Activated CD4-positive, alpha-beta T cell treated with anti-CD3 and anti-CD28 coated beads for 24 hours (primary cell): ENCODE data around the gene PTCHD1.

ENCODE experiments used
- DNase-seq, 2 donors: peaks; one replicate each; pipeline ENCODE4 v3.0.0-alpha.2; 2020; ENCODE audit warnings: low read depth in 2 of 2

Gene PTCHD1

DNA sequence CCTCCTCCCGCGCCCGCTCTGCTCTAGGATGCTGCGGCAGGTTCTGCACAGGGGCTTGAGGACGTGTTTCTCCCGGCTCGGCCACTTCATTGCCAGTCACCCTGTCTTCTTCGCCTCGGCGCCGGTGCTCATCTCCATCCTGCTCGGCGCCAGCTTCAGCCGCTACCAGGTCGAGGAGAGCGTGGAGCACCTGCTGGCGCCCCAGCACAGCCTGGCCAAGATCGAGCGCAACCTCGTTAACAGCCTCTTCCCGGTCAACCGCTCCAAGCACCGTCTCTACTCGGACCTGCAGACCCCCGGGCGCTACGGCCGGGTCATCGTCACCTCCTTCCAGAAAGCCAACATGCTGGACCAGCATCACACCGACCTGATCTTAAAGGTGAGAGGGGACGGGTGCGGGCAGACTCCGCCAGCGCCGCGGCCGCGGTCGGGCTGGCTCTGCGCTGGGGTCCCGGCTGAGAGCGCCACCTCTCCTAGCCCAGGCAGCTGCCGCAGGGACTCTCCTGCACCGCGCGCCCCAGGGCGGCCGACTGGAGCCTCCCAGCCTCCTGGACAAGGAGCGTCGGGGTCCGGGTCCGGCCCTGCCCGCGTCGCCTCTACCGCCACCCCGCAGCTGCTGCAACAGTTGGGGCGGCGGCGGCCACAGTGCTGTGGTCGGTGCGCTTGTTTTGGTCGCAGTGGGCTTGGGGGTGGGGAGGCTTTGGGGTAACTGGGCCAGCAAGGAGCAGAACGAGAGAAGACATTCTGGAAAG, at the start of gene PTCHD1:
TSS of gene PTCHD1 (plus strand) at position 2 of the 752 bp plus-strand sequence. CDS start at position 29, 27 bp downstream.
- no peak for DNase-seq

DNA sequence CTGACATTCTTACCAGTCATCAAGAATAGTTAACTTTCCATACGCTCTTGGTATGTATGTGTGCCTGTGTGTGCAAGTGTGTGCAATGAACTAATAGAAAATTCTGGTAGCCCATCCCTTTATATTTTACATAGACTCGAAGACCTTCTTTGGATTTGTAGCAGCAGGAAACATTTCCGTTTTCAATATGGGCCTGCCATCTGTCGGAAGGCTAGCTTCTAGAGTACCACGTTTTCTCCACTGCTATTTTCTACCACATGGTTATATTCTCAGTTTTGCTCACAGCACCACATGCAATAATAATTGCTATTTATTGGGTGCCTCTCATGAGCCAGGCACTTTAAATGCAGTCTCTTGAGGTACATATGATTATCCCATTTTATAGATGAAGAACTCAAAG, 47.9 kb upstream of the PTCHD1 start:
- DNase-seq = no peak

DNA sequence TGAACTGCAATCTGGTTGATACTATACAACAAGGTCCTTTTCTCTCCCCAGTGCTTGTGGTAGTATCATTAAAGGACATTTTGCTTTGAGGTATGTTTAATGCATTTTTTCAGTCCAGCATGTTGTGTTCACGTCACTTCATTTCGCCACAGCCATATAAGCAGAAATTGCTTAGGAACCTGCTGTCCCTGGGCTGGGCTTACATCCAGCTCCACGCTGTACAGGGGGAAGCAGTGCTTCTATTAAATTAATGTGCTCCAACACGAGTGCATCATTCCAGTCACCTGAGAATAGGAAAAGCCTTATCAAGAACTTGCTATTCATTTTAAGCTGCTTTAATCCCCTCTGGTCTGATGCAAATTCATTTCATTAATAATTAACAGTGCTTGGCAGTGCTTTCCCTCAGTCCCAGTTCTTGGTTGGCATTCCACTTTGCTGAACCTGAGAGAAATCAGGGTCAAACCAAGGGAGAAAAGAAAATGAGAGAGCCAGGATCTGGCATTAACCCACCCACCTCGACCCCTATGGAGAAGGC, 47.4 kb upstream of the PTCHD1 start:
- no peak for DNase-seq

DNA sequence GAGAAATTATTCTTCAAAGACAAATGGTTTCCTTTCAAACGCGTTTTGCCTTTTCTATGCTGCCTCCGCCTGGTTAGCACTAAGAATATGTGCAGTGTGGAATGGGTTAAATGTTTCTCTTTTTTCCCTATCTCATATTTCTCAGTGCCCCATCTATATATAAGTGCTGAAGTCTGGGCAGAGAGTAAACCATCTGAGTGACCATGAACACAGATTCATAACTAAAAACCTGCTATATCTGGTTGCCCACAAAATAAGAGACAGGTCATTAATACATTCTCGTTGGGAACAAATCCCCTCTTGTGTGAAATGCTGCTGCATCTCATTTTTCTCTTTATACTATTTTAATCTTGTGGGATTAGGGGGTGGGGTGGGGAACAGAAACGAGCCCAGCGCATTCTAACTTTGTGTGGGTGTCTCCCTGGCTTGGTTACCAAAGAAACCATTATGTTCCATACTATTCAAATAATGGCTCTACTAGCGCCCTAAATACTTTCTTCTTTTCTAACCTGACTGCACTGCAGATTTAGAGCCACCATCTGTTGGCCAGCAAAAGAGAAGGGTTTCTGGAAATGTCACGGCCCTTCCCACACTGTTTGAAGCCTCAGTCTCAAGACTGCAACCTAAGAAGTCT, 42.2 kb upstream of the PTCHD1 start:
- no peak for DNase-seq

DNA sequence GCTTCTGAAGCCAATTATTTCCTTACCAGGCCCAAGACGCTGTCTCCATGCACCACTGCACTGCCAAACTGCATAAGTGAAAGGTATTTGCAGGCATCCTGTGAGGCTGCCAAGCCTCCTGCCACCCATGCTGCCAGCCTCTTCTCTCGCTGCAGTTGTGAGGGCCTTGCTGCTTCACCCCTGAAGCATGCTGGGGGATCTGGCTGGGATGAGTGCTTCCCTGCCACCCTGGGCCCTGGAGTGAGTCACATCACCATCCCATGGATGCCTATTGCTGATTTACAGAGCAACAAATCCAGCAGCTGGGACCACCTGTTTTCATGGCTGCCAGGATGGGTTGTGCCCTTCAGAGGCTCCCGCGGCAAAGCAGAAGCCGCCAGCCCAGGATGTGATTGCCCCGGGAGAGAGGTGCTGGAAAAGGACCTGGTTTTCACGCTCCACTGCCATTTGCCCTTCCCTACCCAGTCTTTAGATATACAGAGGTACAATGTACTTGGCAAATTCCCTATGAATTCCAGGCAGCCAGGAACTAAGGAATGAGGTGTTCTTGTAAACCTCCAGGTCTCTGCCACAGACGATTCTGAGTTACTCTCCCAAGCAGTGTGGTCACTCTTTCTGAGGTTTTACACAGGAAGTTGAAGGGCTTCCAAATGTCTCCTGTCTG, 41.5 kb upstream of the PTCHD1 start:
- no peak for DNase-seq

DNA sequence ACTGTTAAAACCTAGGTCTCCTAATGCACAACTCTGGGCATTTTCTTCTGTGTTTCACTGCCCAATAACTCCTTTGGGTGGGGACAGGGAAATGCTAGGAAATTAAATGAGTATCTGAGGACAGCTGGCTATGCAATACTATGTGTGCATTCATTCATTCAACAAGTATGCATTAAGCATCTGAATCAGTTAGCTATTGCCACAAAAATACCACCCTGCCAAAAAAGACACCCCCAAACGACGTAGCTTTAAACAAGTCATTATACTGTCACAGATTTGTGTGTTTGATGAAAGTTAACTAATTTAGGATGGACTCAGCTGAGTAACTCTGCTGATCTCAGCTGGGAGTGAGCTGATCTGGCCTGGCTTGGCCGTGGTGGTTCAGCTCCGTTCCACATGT, 29.8 kb upstream of the PTCHD1 start:
- no peak for DNase-seq

DNA sequence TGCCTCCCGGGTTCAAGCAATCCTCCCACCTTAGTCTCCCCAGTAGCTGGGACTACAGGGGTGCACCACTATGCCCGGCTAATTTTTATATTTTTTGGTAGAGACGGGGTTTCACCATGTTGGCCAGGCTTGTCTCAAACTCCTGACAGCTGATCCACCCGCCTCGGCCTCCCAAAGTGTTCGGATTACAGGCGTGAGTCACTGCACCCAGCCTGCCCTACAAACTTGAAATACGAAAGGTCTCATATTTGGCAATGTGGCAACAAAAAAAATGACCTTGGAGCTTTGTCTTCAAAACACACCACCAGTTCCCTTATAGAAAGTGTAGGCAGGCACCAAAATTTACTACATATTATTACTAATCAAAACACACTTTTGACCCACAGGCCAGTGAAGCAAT, 22.9 kb upstream of the PTCHD1 start:
- no peak for DNase-seq

DNA sequence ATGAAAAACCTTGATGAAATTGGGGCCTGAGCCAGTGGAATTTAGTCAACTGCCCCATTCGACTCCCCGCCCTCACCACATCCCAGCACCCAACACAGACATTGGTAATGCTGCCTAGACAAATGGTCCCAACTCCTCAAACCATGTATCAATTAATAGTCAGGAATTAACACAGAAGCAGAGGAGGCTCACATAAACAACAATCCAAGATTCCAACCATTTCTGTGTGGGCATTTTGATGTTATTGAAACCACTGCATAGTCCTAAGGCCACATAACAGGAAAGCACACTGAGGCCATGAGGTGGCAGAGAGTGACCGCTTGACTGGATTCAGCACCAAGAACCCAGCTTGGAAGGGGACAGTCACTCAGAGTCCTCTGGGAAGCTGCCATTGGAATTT, 22.5 kb upstream of the PTCHD1 start:
- DNase-seq = no peak

DNA sequence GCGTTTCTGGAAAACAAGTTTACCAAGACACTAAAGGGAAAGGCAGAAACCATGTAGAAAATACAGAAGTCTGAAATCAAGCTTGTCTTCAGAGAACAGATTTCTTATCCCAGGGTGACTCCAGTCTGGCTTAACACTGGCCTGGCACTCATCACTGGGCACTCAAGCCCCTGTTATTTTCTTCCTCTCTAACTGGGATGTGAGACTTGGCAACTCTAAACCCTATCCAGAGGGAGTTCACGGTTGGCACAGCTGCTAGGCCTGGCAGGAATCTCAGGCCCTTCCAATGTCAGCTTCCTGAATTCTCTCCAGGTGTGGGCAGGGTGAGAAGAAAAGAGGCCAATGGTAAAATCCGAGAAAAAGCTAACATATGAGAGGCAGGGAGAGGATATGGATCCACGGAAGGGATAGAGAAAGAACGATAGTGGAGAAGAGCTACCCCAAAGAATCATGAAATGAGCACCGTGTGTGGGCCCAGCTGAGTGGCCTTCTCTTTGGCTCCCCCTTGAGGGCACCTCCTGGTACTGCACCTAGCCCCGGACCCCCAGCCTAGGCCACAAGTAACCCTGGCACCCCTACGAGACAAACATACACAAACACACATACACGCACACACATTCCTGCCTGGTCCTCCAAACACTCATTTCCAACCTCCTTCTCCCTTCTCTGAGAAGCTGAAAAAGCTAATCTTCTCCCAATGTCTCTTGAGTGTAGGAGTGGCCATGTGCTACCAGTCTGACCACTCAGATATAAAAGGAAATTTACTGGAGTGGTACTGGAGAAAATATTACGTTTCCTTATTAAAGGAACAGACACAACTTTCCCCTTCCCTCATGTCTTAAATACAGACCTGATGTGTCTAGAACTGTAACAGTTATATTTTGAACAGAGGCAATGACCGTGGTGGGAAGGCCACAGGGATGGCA, 16.6 kb upstream of the PTCHD1 start:
- DNase-seq = peak in 1 of 2 donors; percentile 4

DNA sequence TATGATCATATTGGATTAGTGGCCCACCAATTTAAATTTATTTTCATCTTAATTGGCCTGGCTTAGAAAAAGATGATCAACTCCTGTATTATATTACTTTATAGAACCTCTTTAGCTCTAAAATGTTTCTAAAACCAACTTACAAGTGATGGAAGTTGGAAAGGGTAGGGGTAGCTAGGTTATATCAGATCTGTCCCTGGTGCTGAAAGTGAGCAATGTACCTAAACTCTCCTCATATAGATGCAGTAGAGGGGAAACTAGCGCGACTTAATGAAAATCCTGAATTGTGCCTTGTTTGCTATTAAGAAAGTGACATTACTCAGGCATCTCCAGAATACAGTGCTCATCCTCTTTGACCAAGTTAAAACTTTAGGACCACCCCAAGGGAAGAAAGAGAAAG, 7.5 kb upstream of the PTCHD1 start:
- DNase-seq = no peak

DNA sequence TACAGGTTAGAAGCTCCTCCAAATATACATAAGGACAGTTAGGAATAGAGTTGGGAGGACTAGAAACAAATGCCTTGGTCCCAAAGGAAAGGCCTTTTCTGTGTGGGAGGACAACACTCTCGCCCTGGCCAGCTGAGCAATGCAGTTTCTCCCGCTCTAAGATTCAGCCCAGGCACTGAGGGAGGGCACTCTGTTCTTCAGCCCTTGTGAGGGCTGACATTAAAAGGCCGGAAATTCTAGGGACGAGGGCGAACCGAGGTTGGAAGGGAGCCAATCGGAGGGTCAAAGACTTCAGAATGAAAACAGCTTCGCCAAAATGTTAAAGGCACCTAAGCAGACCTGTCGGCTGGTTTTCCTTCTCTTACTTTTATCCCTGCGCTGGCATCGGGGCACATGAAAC, 2.9 kb upstream of the PTCHD1 start:
- no peak for DNase-seq

DNA sequence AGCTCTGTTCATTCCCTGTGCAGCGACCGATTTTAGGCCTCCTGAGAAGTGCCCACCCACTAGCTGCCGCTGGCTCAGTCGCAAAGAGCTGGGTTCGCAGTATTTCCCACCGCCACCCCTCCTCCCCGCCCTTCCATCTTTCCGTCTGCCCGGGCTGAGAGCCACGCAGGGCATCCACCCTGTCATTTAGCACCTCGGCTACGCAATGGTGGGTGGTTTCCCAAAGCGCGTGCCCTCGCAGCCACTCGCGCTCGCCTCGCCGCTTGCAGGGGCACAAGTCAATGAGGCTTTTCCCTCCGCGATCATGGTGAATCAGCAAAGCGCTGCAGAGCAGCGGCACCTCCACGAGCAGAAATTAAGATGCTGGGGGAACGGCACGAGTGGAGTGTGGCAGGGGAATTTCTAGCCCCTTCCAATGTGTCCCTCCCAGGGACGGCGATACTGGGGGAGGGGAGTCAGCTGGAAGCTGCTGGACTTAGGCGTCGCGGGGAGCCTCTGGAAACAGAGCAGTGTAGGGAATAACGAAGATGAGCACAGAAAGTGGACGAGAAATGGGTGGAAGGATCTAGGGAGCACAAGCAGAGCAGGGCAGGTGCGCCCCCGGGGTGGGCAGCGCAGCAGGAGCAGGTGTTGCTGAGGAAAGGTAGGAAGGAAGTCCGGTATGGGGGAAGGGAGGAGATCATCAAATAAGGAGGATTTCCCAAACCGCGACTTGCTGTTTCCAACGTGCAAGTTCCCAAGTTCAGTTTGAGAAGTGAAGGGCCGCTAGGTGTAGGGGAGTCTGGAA, 2.4 kb upstream of the PTCHD1 start:
- DNase-seq = no peak

DNA sequence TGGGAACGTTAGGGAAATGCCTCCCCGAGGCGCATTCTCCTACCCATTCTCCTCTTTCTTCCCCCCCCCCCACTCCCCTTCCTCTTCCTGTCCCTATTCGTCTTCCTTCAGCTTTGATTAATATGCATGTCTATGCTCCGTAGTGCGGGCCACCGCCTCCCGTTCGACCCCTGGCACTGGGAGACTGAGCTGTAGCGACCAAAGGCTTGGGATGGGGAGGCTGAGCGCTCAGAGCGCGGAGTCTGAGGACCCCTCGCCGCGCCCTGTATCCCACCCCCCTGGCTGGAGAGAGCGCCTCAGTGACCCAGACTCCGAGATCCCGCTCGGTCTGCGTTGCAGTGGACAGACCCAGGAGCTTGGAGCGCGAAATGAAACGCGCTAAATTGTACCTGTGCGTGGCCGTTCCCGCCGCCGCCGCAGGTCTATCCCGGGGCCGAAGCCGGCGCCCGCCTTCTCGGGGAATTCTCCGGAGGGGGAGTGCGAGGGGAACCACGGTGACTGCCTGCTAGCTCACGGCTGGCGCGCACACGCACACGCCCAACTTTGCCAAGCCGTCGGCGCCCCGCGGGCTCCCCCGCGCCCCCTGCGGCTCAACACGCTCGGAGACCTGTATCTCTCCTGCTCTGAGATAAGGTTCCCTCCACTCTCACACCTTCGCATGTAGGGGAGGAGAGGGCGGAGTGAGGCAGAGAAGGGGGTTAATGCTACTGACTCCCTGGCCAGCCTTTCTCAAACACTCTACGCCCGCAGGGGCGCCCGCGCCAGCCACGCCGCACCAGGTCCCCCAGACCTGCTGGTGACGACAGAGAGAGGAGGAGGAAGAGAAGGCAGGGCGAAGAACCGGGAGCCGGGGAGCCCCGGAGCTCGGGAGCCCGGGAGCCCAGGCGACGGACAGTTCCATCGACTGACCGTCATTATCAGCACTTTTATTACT, 1.5 kb upstream of the PTCHD1 start:
- DNase-seq = no peak

DNA sequence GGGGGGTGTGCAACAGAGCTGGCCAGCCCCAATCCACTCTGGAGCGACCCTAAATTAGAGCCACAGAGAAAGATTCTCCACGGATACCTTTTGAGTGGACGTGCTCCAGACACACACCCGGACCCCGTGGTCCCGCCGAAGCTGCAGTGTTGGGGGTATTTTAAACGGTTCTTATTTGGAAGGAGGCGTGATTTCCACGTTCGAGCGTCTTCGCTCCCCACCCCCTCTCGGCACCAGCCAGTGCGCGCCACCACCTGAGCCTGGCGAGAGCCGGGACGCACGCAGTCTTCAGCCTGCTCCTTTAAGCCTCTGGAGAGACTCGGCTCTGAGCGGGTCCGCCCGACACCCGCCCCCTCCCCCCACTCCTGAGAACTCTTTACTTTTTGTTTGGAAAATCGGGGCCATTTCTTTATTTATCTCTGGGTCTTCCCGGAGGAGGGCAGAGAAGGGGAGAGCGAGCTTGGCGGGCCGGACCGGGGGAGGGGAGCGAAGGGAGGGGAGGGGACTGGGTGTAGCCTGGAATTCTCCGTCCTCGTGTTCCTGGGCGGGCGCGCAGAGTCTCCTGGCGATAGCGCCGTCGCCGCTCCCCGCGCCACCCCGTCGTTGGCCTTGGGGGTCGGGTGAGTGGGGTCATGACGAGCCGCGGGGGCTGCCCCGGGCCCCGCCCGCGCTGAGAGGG, 668 bp upstream of the PTCHD1 start:
- no peak for DNase-seq

DNA sequence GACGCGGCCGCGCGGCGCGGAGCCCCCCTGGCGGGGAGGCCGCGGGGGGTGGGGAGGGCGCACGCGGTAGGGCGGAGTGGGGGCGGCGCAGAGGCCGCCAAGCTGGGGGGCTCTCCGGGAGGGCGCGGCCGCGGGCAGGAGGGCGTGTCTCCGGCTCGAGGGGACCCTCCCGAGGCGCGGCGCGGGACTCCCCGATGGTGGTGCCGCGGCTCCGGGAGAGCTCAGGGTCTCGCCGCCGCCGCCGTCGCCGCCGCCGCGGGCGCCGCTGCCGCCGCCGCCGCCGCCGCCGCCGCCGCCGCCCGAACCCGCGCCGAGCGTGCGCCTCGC, 165 bp upstream of the PTCHD1 start:
- no peak for DNase-seq

DNA sequence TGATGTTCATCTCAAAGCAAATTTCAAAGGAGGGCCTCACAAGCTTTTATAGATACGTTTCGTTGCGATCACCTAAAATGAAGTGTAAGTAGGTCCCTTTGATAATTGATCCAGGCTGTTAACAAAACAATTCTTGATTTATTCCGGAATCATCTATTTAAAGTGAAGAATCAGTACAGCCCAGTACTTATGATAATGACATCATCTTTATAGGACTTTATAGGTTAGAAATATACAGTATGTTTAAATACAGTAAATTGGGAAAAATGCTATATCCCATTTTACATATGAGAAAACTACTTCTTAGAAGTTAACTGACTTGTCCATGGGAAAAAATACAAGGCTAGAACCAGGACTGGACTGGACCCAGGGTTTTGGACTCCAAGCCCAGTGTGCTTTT, 3.7 kb downstream of the PTCHD1 start:
- no peak for DNase-seq

DNA sequence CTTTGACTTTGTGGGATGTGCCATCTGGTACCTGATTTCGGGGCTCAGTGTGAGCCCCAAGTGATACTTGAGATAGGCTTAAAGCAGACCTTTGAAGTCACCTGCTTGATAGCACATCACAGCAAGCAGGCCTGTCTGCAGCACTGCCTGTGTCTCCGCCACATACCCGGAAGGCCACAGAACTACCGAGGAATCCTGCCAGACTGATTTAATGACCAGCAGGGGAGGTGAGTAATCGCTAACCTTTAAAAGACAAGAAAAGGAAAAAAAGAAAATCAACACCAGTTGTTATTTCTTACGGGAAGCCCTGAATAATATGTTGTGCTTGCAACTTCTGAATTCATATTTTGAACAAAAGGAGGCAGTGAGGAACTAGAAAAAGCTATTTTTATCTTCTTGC, 6.8 kb downstream of the PTCHD1 start:
- no peak for DNase-seq

DNA sequence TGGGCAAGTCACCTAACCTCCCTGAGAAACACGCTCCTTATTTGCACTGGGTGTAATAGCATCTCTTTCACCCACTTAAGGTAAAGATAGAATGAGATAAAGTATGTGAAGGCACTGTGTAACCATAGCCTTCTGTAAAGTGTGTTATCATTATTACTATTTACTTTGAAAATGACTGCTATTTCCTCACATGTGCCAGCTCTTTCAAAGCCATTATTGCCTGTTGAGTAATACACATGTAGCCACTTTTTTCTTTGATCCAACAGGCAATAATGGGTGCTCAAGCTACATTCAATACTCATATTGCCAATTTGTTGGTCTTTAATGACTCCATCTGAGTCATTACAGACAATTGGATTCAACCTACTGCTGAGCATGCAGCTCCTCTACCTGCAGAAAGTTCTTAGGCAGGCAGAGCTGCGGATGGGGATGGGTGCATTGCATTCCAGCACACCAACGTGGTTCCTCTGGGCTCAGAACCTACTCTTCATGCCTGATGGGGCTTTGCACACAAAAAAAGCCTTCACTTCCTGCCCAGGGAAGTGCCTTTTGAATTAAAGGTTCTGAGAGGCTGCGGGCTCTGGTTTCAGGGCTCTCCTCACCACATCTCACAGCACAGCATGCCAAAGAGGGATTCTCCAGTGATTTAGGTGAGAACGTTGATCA, 9.7 kb downstream of the PTCHD1 start:
- DNase-seq = no peak

DNA sequence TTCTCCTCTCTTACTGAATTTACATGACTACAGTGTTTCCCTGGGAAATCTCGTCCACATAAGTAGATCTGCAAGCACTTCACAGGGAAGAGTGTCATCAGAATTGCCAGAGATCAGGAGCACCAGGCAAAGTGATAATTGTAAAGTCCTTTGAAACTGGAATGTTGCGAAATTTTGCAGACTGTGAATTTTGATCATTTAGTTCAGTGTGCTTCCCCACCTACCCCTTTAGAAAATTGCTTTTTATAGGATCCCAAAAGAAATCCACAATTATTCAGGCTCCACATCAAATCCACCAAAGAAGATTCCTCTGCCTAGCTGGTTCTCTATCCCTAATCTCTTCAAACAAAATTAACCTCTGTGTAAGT, 10.2 kb downstream of the PTCHD1 start:
- no peak for DNase-seq
